Activated CD8-positive, alpha-beta memory T cell treated with anti-CD3 and anti-CD28 coated beads for 24 hours (primary cell): ENCODE data around the gene FNDC5.

Experiments used
- DNase-seq: peaks from one replicate; pipeline ENCODE4 v3.0.0-alpha.2; 2020

Gene FNDC5

GRCh38 chr1:32897082-32898049 is 26.7 kb upstream of the FNDC5 start:
- no peak for DNase-seq

DNA sequence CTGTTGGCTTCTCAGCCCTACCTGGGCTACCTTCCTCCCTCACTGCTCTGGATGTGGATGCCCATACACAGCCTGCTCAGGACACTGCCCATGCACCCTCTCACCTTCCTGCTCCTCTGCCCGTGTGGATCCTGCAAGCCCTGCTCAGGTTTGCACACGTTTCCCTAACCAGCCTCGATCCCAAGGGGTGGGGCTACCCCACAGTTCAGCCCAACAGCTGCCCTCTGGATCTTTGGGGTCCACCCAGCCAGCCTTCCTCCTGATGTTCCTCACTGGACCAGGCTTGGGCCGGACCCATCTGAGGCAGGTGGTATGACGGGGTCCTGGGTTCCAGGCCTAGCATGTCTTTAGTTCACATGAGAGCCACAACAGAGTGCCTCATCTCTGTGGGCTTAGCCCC is 25.7 kb upstream of the FNDC5 start:
- no peak for DNase-seq

GRCh38 chr1:32895325-32896215 is 24.9 kb upstream of the FNDC5 start:
- DNase-seq: no peak

- DNase-seq: no peak
These were observed 24.0 kb upstream of the FNDC5 start for GRCh38 chr1:32894681-32895080.

DNA sequence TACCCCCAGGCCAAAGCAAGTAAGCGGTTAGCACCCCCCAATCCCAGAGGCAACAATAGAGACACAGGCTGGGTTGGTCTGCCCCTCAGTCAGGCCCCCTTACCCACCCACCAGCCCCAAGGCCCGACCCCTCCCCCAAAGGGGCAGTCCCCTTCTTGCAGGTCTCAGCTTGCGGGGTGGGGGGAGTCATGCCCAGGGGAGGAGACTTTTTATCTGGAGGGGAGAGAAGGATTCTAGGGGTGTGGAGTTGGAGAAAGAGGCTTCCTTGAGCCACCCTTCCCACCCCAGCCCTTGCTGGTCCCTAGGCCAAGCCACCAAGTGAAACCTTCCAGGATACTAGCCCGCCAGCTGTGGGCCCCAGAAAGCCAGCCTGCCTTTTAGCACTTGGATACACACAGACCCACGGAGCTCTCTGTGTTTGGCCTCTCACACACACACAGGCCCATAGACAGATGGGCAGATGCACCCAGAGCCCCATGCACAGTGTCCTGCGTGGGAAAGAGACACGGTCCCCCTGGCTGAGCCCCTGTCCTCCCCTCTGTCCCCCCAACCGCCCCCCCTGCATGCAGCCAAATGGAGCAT is 23.4 kb upstream of the FNDC5 start:
- DNase-seq: no peak

DNA sequence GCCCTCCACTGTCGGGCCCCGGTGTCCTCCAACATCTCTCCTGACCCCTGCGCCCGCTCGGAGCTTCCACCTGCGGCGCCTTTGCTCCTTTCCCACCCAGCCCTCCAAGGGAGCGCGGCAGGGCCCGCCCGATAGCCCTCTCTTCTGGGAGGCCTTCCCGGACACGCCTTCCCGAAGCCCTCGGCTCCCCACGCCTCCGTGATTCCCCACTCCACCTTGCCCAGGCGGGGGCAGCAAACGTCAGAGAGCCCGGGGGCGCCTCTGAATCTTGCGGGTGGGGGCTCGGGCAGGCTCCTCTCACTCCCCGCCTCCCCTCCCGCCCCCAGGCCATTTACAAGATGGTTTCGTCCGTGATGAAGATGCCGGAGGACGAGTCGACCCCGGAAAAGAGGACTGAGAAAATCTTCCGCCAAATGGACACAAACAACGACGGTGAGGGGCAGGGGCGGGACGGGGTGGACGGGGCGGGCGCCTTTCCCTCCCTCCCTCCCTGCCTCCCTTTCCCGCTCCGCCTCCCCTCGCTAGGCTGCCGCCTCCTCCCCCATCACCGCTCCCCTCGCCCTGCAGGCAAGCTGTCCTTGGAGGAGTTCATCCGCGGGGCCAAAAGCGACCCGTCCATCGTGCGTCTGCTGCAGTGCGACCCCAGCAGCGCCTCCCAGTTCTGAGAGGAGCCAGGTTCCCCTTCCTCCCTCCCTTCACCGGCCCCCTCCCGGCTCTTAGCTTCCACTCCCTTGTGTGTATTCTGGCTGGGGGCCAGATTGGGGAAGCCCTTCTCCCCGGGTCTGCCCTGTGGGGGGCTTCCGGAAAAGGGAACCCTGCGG is 22.7 kb upstream of the FNDC5 start:
- peak; percentile 67 for DNase-seq

GRCh38 chr1:32892368-32893197 is 21.9 kb upstream of the FNDC5 start:
- peak; percentile 76 for DNase-seq

DNA sequence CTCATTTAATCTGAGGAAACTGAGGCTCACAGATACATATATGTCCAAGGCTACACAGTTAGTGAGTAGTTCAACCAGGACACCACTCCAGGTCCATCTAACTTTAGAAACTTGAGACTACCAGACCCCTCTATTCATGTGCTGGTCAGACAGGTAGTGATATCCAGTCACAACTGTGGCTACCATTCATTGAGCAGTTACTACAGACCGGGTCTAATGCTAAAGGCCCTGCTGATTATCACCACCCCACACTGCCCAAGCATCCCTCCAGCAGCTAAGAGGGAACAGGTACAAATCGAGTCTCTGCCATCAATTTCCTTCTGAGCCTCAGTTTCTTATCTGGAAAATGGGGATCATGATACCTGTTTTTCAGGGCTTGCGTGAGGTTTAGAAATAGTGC is 20.9 kb upstream of the FNDC5 start:
- DNase-seq: no peak

DNA sequence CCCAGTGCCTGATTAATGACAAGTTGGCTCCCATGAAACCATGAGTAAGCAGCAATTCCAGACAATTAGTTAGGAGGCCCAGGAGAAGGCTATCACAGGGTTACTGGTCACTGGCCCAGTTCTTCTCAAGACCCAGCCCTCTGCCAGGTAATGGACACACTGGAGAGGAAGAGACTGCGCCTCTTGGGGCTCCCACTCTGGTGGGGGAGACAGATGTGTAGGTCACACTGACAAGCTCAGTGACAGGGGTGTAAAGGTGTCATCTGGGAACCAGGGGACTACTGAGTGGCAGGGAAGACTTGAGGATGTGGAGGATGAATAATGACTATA is 20.5 kb upstream of the FNDC5 start:
- DNase-seq: no peak

DNA sequence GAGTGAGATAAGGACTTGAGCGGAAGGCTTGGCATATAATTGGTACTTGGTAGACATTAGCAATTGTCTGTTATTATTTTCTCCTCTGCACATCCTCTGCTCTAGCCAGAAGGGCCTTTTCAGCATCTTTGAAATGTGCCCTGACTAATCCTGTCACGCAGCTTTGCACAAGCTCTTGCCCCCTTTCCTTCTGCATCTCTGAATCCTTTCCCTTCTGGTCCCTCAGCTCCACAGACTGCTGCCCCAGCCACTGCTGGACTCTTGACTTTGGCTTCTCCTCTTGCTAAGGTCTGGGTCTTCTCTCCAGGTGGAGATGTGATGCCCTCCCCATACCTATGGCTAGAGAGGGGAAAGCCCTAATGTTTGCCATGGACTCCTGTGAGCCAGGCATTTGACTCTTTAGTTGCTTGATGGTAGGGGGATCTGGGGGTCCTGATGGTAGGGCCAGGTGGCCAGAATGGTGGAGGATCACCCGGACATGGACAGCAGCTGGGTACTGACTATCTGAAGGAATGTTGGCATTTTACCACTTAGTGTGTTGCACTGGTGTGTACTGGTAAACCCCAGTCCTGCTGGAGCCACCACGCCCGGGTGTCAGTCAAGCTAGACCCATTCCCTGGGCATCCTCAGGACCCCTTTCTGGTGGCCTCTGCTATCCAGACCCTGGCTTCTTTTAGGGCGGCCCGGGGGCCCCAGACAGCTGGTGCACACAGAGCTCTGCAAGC is 20.0 kb upstream of the FNDC5 start:
- DNase-seq: no peak

DNA sequence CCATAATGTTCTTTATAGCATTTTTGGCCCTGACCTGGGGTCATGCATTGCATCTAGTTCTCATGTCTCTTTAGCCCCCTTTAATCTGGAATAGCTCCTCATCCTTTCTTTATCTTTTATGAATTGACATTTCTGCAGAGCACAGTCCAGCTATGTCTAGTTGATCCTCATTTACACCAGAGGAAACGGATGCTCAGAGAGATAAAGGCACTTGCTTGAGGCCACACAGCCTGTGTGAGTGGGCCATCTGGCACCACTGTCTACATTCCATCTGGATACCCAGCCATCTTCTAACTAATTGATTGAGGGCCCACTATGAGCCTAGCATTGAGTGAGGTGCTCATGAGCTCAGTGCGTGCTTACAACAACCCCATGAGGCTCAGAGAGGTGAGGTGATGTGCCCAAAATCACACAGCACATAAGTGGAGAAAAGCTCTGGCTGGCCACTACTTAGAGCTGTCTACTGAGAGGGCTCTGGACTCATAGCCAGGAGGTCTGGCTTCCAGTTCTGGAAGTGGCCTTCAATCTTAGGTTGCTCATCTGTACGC is 19.1 kb upstream of the FNDC5 start:
- no peak for DNase-seq

GRCh38 chr1:32888677-32889420 is 18.1 kb upstream of the FNDC5 start:
- no peak for DNase-seq

GRCh38 chr1:32888134-32888533 is 17.4 kb upstream of the FNDC5 start:
- no peak for DNase-seq

GRCh38 chr1:32887623-32888022 is 16.9 kb upstream of the FNDC5 start:
- no peak for DNase-seq

- no peak for DNase-seq
These were observed 16.2 kb upstream of the FNDC5 start for GRCh38 chr1:32886828-32887414.

GRCh38 chr1:32886004-32886827 is 15.5 kb upstream of the FNDC5 start, which contains the start of gene HPCA:
Gene HPCA (plus strand): TSS chr1:32886491. CDS start chr1:32888899, 2,408 bp downstream.
- DNase-seq: peak; percentile 68

- DNase-seq: no peak
These were observed 14.9 kb upstream of the FNDC5 start for GRCh38 chr1:32885676-32886003.

DNA sequence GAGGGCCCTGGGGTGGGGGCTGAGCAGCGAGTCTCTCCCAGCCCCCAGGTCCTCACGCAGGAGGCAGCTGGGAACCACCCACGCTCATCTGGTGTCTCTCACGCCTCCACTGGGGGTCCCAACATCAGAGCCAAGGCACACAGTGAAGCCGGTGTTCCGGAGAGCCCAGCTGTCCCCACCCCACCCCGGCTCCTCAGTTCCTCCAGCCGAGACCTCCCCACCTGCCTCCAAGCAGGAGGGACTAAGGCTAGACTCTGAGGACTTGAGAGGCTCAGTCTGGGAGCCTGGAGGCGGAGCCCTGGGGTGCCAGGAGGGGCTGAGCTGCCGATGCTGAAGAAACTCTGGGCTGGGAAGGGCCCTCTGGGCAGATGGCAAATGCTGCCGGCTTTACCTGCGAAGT is 14.0 kb upstream of the FNDC5 start:
- DNase-seq: no peak

- DNase-seq: no peak
These were observed 13.3 kb upstream of the FNDC5 start for GRCh38 chr1:32884032-32884372.
